OCI-LY7 (cell line): ENCODE data around the gene CLCNKB. TPM values are rescaled to one million over a fixed set of nuclear protein-coding genes. Genes with fewer than 3 reads are reported as not detected.
"Not testable (repeated sequence)": the region's sequence is repeated elsewhere in the genome, so short reads cannot be mapped to it uniquely, and the experiment has no call there.

Experiments
- BruUV-seq: library from RNA; stranded (reverse); fragments of 400-500 nt; replicated peaks from 2 replicates; lab custom pipeline; 2021; lab: Mats Ljungman, UMichigan
- CTCF ChIA-PET: fragments of 300-600 bp; sonication (Branson Sonifier 250); formaldehyde crosslinking; loops from one replicate; lab custom pipeline; 2022; ENCODE audit warnings: antibody characterized with exemption; ENCODE audit not compliant: unreplicated experiment; lab: Charles Lee
- POLR2A ChIA-PET: fragments of 300-600 bp; sonication (Branson Sonifier 250); formaldehyde crosslinking; loops from one replicate; lab custom pipeline; 2022; ENCODE audit warnings: antibody characterized with exemption; lab: Charles Lee
- DNase-seq: peaks from one replicate; pipeline ENCODE4 v3.0.0-alpha.2; 2015; ENCODE audit warnings: low spot score
- H2AFZ ChIP-seq: fragments of 200-600 bp; sonication (generic), shearing (Covaris generic); 2 replicates; pipeline ENCODE4 v1.6.1; 2014; ENCODE audit warnings: mild to moderate bottlenecking, antibody characterized with exemption, low read length, moderate library complexity
- H3K27ac ChIP-seq: fragments of 200-600 bp; sonication (generic); 2 replicates; pipeline ENCODE4 v1.5.1; 2014; ENCODE audit warnings: mixed run types, low read depth, mild to moderate bottlenecking, moderate library complexity, low read length, inconsistent platforms; ENCODE audit not compliant: poor library complexity, severe bottlenecking
- H3K36me3 ChIP-seq: fragments of 200-600 bp; sonication (generic); 2 replicates; pipeline ENCODE4 v1.6.1; 2014; ENCODE audit warnings: mild to moderate bottlenecking, antibody characterized with exemption, low read length, moderate library complexity, mixed read lengths; ENCODE audit not compliant: insufficient read depth
- H3K4me1 ChIP-seq: fragments of 200-600 bp; sonication (generic); 2 replicates; pipeline ENCODE4 v1.5.1; 2014; ENCODE audit warnings: mild to moderate bottlenecking, low read length; ENCODE audit not compliant: insufficient read depth, poor library complexity, severe bottlenecking
- H3K4me2 ChIP-seq: fragments of 200-600 bp; sonication (generic); 2 replicates; pipeline ENCODE4 v1.6.1; 2014; ENCODE audit warnings: mild to moderate bottlenecking, low read length
- H3K4me3 ChIP-seq: fragments of 200-600 bp; sonication (generic); 2 replicates; pipeline ENCODE4 v1.5.1; 2014; ENCODE audit warnings: mild to moderate bottlenecking, low read depth, low read length; ENCODE audit not compliant: poor library complexity, severe bottlenecking
- H3K79me2 ChIP-seq: fragments of 200-600 bp; sonication (generic); 2 replicates; pipeline ENCODE4 v1.6.1; 2016; ENCODE audit warnings: low read depth, mild to moderate bottlenecking, low read length, moderate library complexity, mixed read lengths; ENCODE audit not compliant: insufficient read depth
- H3K9me2 ChIP-seq: fragments of 200-600 bp; sonication (generic); 2 replicates; pipeline ENCODE4 v1.6.1; 2016; ENCODE audit warnings: mild to moderate bottlenecking, low read length, mixed read lengths; ENCODE audit not compliant: insufficient read depth
- H3K9me3 ChIP-seq: fragments of 200-600 bp; sonication (generic); 2 replicates; pipeline ENCODE4 v1.6.1; 2014; ENCODE audit warnings: mild to moderate bottlenecking, mixed run types, low read length, mixed read lengths
- H4K20me1 ChIP-seq: fragments of 200-600 bp; sonication (generic); 2 replicates; pipeline ENCODE4 v1.6.1; 2014; ENCODE audit warnings: mild to moderate bottlenecking, antibody characterized with exemption, low read length, moderate library complexity, mixed read lengths; ENCODE audit not compliant: insufficient read depth
- CTCF ChIP-seq: fragments of 200-600 bp; sonication (generic); conservative IDR thresholded peaks from 2 replicates; pipeline ENCODE4 v1.5.1; 2014; ENCODE audit warnings: mild to moderate bottlenecking, antibody characterized with exemption, low read length, moderate library complexity, mixed read lengths
- EZH2phosphoT487 ChIP-seq: fragments of 200-600 bp; sonication (generic); IDR thresholded peaks from 2 replicates; pipeline ENCODE4 v1.6.1; 2018; ENCODE audit warnings: low read depth, borderline replicate concordance, mild to moderate bottlenecking, mixed run types, antibody characterized with exemption, low read length, moderate library complexity, mixed read lengths
- intact Hi-C: fragments of 100-400 bp; cut with micrococcal nuclease; formaldehyde crosslinking; loops from one replicate; pipeline ENCODE4 v1.10.0; 2022; ENCODE audit not compliant: unreplicated experiment
- total RNA-seq, 2 experiments: library from RNA; depleted of rRNA in 1 of 2; stranded (reverse); fragments of >200 nt in 1 of 2; shearing (Covaris generic) in 1 of 2; gene quantifications; 2 replicates each; pipeline ENCODE4 v1.2.3, GENCODE V29; 2014 to 2022

Gene CLCNKB
- total RNA-seq, 2 experiments from 2014 or later = not detected

- Histone ChIP-seq H2AFZ (no peak overlapping the region), H3K9me2 (no peaks in the 10 kb centered on the region), H3K4me1 (no peaks in the 10 kb centered on the region), H3K4me3 (no peak overlapping the region), H3K4me2 (no peak overlapping the region), H3K27ac (no peak overlapping the region), H3K36me3 (no peaks in the 10 kb centered on the region), H3K79me2 (no peaks in the 10 kb centered on the region), H3K9me3 (no peaks in the 10 kb centered on the region), H4K20me1 (no peaks in the 10 kb centered on the region)
- no peak for DNase-seq
- no TSS peak for BruUV-seq
- POLR2A ChIA-PET = interaction anchor here (1.2 kb wide), 1 partner anchor 153 kb away, joined by 4 read pairs; no protein-coding TSS in a partner anchor
- TF ChIP-seq EZH2phosphoT487 = no peak
- no peak for TF ChIP-seq CTCF
- CTCF ChIA-PET = interaction anchor here (0.5 to 0.6 kb wide), 2 partner anchors 10 to 368 kb away, joined by 3 read pairs; no protein-coding TSS in a partner anchor
- intact Hi-C loops = no loop called here
Observed at GRCh38 chr1:15997637-15998280, 45.8 kb upstream of the CLCNKB start.

GRCh38 chr1:15998929-15999328 lies 44.7 kb upstream of the CLCNKB start:
- Histone ChIP-seq H3K27ac (no peak overlapping the region), H4K20me1 (no peaks in the 10 kb centered on the region), H2AFZ (no peak overlapping the region), H3K79me2 (no peaks in the 10 kb centered on the region), H3K4me3 (no peak overlapping the region), H3K9me2 (no peaks in the 10 kb centered on the region), H3K4me1 (no peaks in the 10 kb centered on the region), H3K36me3 (no peaks in the 10 kb centered on the region), H3K9me3 (no peaks in the 10 kb centered on the region), H3K4me2 (no peak overlapping the region)
- TF ChIP-seq EZH2phosphoT487 (no peak), CTCF (no peak)
- no TSS peak for BruUV-seq
- DNase-seq = no peak
- intact Hi-C loops = no loop called here
- ChIA-PET CTCF (no interaction called here), POLR2A (no interaction called here)

DNA sequence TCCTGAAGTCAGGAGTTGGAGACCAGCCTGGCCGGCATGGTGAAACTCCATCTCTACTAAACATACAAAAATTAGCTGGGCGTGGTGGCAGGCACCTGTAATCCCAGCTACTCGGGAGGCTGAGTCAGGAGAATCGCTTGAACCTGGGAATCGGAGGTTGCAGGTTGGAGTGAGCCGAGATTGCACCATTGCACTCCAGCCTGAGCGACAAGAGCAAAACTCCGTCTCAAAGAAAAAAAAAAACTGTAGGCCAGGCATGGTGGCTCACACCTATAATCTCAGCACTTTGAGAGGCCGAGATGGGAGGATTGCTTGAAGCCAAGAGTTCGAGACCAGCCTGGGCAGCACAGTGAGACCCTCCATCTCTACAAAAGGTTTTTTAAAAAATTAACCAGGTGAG lies 42.3 kb upstream of the CLCNKB start:
- CTCF ChIA-PET, POLR2A ChIA-PET: not testable (repeated sequence)
- intact Hi-C loops = loop anchor here (10.0 kb wide), 1 partner anchor 184 kb away; no protein-coding TSS in a partner anchor

More for the DNA sequence above, 42.3 kb upstream of the CLCNKB start:
- not testable (repeated sequence) for H3K9me2 ChIP-seq, H3K36me3 ChIP-seq, DNase-seq, H3K79me2 ChIP-seq, H3K4me2 ChIP-seq, H2AFZ ChIP-seq, H3K4me3 ChIP-seq, H4K20me1 ChIP-seq, H3K4me1 ChIP-seq, BruUV-seq, H3K27ac ChIP-seq, H3K9me3 ChIP-seq
